Heart left ventricle (tissue), 16 donors: ENCODE data around the gene VASH1. TPM values are rescaled to one million over a fixed set of nuclear protein-coding genes. Genes with fewer than 3 reads are reported as not detected.

Experiments used
- ATAC-seq, 4 donors: fragments of 200-7000 bp; cut with Tn5 transposase; one replicate each; pipeline ENCODE4 v1.9.1; 2020 to 2022; ENCODE audit warnings: moderate library complexity in 4 of 4, mild to moderate bottlenecking in 3 of 4, moderate number of reproducible peaks in 1 of 4
- DNase-seq, 5 donors: peaks; one replicate each; pipeline ENCODE4 v3.0.0-alpha.2; 2020
- H3K27ac ChIP-seq, 12 donors: fragments of 200-600 bp; sonication (generic) in 4 of 12; one replicate each; pipeline versions ENCODE4 v1.5.0 to v1.8.0; 2016 to 2022; ENCODE audit warnings: mild to moderate bottlenecking in 2 of 12
- H3K27me3 ChIP-seq, 9 donors: fragments of 200-600 bp; sonication (generic) in 2 of 9; one replicate each; pipeline versions ENCODE4 v1.5.1 to v1.8.0; 2016 to 2022; ENCODE audit warnings: mild to moderate bottlenecking in 3 of 9
- H3K36me3 ChIP-seq, 9 donors: fragments of 200-600 bp; sonication (generic) in 2 of 9; one replicate each; pipeline versions ENCODE4 v1.5.0 to v1.8.0; 2018 to 2022; ENCODE audit warnings: mild to moderate bottlenecking in 2 of 9
- H3K4me1 ChIP-seq, 12 donors: fragments of 200-600 bp; sonication (generic) in 4 of 12; one replicate each; pipeline versions ENCODE4 v1.5.0 to v1.8.0; 2016 to 2022; ENCODE audit warnings: mild to moderate bottlenecking in 3 of 12
- H3K4me3 ChIP-seq, 12 donors: fragments of 200-600 bp; sonication (generic) in 4 of 12; one replicate each; pipeline versions ENCODE4 v1.5.0 to v1.8.0; 2017 to 2022; ENCODE audit warnings: mild to moderate bottlenecking in 9 of 12, moderate library complexity in 4 of 12
- H3K9me3 ChIP-seq, 12 donors: fragments of 200-600 bp; sonication (generic) in 4 of 12; one replicate each; pipeline versions ENCODE4 v1.5.0 to v1.8.0; 2016 to 2022; ENCODE audit warnings: mild to moderate bottlenecking in 1 of 12
- POLR2A ChIP-seq, 2 donors: fragments of 450-650 bp; IDR thresholded peaks; one replicate each; pipeline ENCODE4 v1.6.1; 2017; ENCODE audit warnings: antibody characterized with exemption in 2 of 2, mild to moderate bottlenecking in 2 of 2, moderate library complexity in 2 of 2
- WGBS, 4 donors: extraction: QIAGEN DNeasy Blood & Tissue Kit in 2 of 4; methylation state at CpG; one replicate each; pipeline versions ENCODE4 v1.1.5 to v1.1.7; 2013 to 2018; 5-methylcytosine and 5-hydroxymethylcytosine counted together
- intact Hi-C, 10 donors: fragments of 100-400 bp; cut with DNase I; formaldehyde crosslinking; loops; one replicate each; pipeline versions ENCODE4 v1.11.1 to v1.14.2; 2022
- polyA plus RNA-seq, 2 donors: library from polyadenylated mRNA; stranded (reverse); fragments of 200-250 nt; gene quantifications; one replicate each; pipeline ENCODE4 v1.2.3, GENCODE V29; 2013
- total RNA-seq, 9 donors: library from RNA; depleted of rRNA in 2 of 9; stranded (reverse); fragments of >200 nt in 2 of 9; fragmentation: NEBNext Ultra II Directional in 3 of 9; extraction: Animal tissue kit (Norgen Biotek cat#: 25700) in 3 of 9; gene quantifications; one replicate each; pipeline versions ENCODE4 v1.1.0 to v1.2.4, GENCODE V29; 2016 to 2023
- TF ChIP-seq, protein P1 (sequence below), 12 donors: fragments of 200-600 bp; sonication (generic) in 4 of 12; IDR thresholded peaks; one replicate each; pipeline versions ENCODE4 v1.5.0 to v1.8.0; 2018 to 2022; ENCODE audit warnings: antibody characterized with exemption in 12 of 12, mild to moderate bottlenecking in 5 of 12
- donor health status: ischemic (EF 13 %, LVEDD 7.1; RV severe dilation, severe dysfunction).
- donor health status: healthy with polysubstance abuse.
- donor health status: DM: no; HTN: yes; CAD: no.
- donor health status: DM: no; HTN: no; CAD: no.
- donor health status: ischemic (EF 25% LVEDD 6.9; RV normal size, moderate dysfunction).
- donor health status: ischemic (EF 25% LVEDD 5.7; RV mildly dilated, moderate dysfunction).
- donor health status: healthy.
- donor health status: DM: yes; HTN: yes; CAD: no.
- donor health status: ischemic (EF 35%, LVEDD 5.7; RV mildly dilated, moderate dysfunction).
- donor health status: nonischemic (EF 11% LVEDD 7.7; RV severe dilation, severe dysfunction).
- donor health status: DM: yes; HTN: yes; CAD: no.
- donor health status: PGD.
- donor health status: ischemic (EF 29% LVEDD 5.4; RV normal size, mild dysfunction).
- donor health status: nonischemic (EF 23%, LVEDD 6.1; RV moderate dilation, normal function).

Gene VASH1
- total and polyA plus RNA-seq, 11 donors: 7.8 to 30.8 (median 11.1) TPM

DNA sequence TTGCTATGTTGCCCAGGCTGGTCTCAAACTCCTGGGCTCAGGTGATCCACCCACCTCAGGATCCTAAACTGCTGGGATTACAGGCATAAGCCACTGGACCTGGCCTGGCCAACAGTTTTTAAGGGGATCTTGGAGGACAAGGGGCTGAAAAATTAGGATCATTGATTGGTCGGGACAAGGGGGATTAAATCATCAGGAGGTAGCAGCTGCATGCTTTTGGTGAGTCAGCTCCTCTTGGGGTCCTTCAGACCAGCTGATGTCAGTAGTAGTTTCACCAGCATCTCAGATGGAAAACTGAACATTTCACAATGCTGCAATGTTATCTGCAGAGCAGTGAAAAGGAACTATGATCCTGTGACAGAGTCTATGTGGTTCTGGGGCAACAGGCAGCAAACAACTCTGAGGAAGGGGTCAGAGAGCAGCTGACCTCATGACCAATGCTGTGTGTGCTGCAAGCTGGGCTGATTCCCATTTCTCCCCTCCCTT is 71.3 kb downstream of the VASH1 start:
- ATAC-seq (peak in 3 of 4 donors; percentile 15 to 52 (median 47)), DNase-seq (peak in 1 of 5 donors; percentile 38)
- H3K27me3 ChIP-seq: no peaks in the 10 kb centered on the region
- H3K4me1 ChIP-seq: peaks cover 0 to 48% (median 21%) of the 10 kb centered on the region in 12 donors
- H3K9me3 ChIP-seq: no peaks in the 10 kb centered on the region
- no peaks in the 10 kb centered on the region for H3K36me3 ChIP-seq
- peak overlapping the region in 5 of 12 donors; percentile 8 to 73 (median 12) for H3K27ac ChIP-seq
- 45 to 85% (median 77%) methylated on average over 1 of the region's 1 CpG for WGBS, 4 donors
- intact Hi-C loops: no loop called here
- H3K4me3 ChIP-seq: no peak overlapping the region
- no peak for TF ChIP-seq POLR2A (IDR thresholded peaks at IDR 0.05)
- TF ChIP-seq, protein P1, sequence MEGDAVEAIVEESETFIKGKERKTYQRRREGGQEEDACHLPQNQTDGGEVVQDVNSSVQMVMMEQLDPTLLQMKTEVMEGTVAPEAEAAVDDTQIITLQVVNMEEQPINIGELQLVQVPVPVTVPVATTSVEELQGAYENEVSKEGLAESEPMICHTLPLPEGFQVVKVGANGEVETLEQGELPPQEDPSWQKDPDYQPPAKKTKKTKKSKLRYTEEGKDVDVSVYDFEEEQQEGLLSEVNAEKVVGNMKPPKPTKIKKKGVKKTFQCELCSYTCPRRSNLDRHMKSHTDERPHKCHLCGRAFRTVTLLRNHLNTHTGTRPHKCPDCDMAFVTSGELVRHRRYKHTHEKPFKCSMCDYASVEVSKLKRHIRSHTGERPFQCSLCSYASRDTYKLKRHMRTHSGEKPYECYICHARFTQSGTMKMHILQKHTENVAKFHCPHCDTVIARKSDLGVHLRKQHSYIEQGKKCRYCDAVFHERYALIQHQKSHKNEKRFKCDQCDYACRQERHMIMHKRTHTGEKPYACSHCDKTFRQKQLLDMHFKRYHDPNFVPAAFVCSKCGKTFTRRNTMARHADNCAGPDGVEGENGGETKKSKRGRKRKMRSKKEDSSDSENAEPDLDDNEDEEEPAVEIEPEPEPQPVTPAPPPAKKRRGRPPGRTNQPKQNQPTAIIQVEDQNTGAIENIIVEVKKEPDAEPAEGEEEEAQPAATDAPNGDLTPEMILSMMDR (IDR thresholded peaks at IDR 0.05): no peak

Other genes with a start within 250 kb of the VASH1 start
- gene ANGEL1, start 51.4 kb downstream of the VASH1 start, total RNA-seq: 10 to 100 TPM in 8 of 9 donors, 1 to 10 TPM in 1; 9.3 to 16.3 (median 13.8) TPM
- gene ANGEL1, start 51.4 kb downstream of the VASH1 start, polyA plus RNA-seq: 10 to 100 TPM in 1 of 2 donors, 1 to 10 TPM in 1; 9.5 to 10.7 TPM
- not detected for gene LRRC74A, start 64.9 kb downstream of the VASH1 start, total RNA-seq
- gene LRRC74A, start 64.9 kb downstream of the VASH1 start, polyA plus RNA-seq: not detected